ENCODE results near the gene RNF213.

- no peak for TF ChIP-seq EZH2 (IDR thresholded peaks at IDR 0.05; ENCODE audit: borderline replicate concordance, control insufficient read depth, low read depth, low read length)
- no peak for TF ChIP-seq POLR2A (IDR thresholded peaks at IDR 0.05; ENCODE audit: low read depth, low read length)
- no peak for TF ChIP-seq SIX5 (IDR thresholded peaks at IDR 0.05; ENCODE audit: low read depth, low read length, severe bottlenecking)
- TF ChIP-seq ZNF687 (IDR thresholded peaks at IDR 0.05), result no peak
- TF ChIP-seq POLR2AphosphoS2 (IDR thresholded peaks at IDR 0.05; ENCODE audit: low read depth, low read length), result no peak
- no peak for TF ChIP-seq TCF12 (IDR thresholded peaks at IDR 0.05; ENCODE audit: low read depth, low read length)
- TF ChIP-seq CTCF (IDR thresholded peaks at IDR 0.05 in 2 of 3, conservative IDR thresholded peaks at IDR 0.05 in 1 of 3; ENCODE audit: control insufficient read depth in 2 of 3, extremely low read depth in 1 of 3, insufficient read depth in 1 of 3, low read depth in 3 of 3, low read length in 3 of 3), result no peak
- no peak for TF ChIP-seq E4F1 (IDR thresholded peaks at IDR 0.05; ENCODE audit: borderline replicate concordance, partially characterized antibody)
- TF ChIP-seq CHD2 (IDR thresholded peaks at IDR 0.05; ENCODE audit: borderline replicate concordance, low read depth, low read length), result no peak
These were observed 45.8 kb upstream of the RNF213 start for GRCh38 chr17:80214878-80215210.

All from GM12878 (cell line).